Measurements from ENCODE around the gene EHD4.
A peak's percentile ranks its signal among the peaks of the same experiment; 100 is the strongest.

The EHD4 gene

DNA sequence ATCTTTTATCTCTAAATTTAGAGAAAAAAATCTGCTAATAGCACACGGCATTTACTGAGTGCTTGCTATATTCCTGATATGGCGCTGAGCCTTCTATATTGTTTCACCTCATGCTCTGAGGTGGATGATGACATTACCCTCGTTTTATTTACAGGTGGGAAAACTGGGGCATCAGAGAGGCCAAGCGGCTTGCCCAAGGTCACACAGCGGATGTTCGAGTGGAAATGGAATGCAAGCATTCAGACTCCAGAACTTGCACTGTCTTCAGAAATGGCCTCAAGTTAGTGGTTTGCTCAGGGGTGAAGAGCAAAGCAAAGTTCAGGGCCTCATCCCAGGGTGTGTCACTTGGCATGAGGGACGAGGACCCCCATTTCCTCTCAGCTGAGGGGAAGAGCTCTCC lies 17.3 kb downstream of the EHD4 start:
- Histone ChIP-seq H3K27ac (ENCODE audit: low read depth, low read length, severe bottlenecking) (no peak overlapping the region), H3K36me3 (ENCODE audit: control insufficient read depth, insufficient read depth, low read length) (peaks cover 39% of the 10 kb centered on the region), H3K4me1 (ENCODE audit: control insufficient read depth, insufficient read depth, low read length, poor library complexity, severe bottlenecking) (peaks cover 48% of the 10 kb centered on the region), H3K9me3 (ENCODE audit: control insufficient read depth, low read length) (no peaks in the 10 kb centered on the region), H3K4me3 (ENCODE audit: extremely low read depth, insufficient read depth, low read length, poor library complexity, severe bottlenecking) (no peak overlapping the region)
- 89 to 96% methylated on average over 6 to 7 of the region's 7 CpGs for WGBS, 2 experiments (ENCODE audit: insufficient coverage in 2 of 2)

DNA sequence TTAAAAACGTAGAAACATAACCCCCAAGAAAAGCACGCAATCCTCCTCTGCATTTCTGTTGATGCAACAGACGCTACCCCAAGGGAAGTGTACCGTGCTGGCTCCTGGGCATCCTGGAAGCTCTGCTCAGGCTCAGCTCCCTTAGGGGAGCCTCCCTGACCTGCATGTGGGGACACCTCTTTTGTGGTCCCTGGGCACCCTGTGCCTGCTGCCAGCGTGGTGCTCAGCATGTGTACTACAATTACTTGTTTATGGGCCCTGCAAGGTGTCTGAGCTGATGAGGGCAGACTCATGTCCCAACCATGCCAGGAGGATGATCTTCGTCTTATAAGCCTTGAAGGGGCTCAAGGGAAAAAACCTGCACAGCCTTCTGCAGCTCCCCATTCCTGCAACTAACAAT lies 18.3 kb downstream of the EHD4 start:
- Histone ChIP-seq H3K27ac (ENCODE audit: low read depth, low read length, severe bottlenecking) (no peak overlapping the region), H3K4me1 (ENCODE audit: control insufficient read depth, insufficient read depth, low read length, poor library complexity, severe bottlenecking) (peaks cover 55% of the 10 kb centered on the region), H3K36me3 (ENCODE audit: control insufficient read depth, insufficient read depth, low read length) (peaks cover 39% of the 10 kb centered on the region), H3K4me3 (ENCODE audit: extremely low read depth, insufficient read depth, low read length, poor library complexity, severe bottlenecking) (no peak overlapping the region), H3K9me3 (ENCODE audit: control insufficient read depth, low read length) (no peaks in the 10 kb centered on the region)
- 95 to 97% methylated on average over 6 of the region's 6 CpGs for WGBS, 2 experiments (ENCODE audit: insufficient coverage in 2 of 2)

DNA sequence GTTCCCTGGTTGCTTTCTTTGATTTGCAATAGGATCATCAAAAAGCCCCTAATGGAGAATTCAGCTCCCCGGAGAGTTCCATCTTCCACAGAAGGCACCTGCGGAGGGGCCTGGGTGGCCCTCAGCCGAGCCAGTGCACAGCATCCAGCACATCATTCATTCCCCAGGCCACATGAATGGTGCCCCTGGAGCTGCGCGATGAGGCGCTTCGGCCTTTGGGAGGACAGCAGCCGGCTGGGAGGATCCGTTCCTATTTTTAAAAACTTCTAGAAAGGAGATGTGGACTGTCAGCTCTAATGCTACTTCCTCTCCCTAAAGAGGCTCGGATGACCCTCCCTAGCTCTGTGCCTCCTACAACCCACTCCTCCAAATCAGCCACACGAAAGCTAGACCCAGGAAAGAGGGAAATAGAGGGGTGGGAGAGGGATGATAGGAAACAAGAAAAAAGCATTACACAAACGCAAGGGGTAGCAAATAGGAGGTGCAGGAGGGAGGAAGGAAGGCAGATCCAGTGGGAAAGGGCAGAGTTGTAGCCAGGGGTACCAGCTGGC lies 20.3 kb downstream of the EHD4 start:
- peaks cover 4% of the 10 kb centered on the region for H3K9me3 ChIP-seq (ENCODE audit: control insufficient read depth, low read length)
- no peak overlapping the region for H3K4me3 ChIP-seq (ENCODE audit: extremely low read depth, insufficient read depth, low read length, poor library complexity, severe bottlenecking)
- H3K4me1 ChIP-seq (ENCODE audit: control insufficient read depth, insufficient read depth, low read length, poor library complexity, severe bottlenecking), result peaks cover 50% of the 10 kb centered on the region
- H3K27ac ChIP-seq (ENCODE audit: low read depth, low read length, severe bottlenecking), result no peak overlapping the region
- H3K36me3 ChIP-seq (ENCODE audit: control insufficient read depth, insufficient read depth, low read length), result peaks cover 45% of the 10 kb centered on the region
- 94 to 97% methylated on average over 5 to 7 of the region's 12 CpGs for WGBS, 2 experiments (ENCODE audit: insufficient coverage in 2 of 2)

GRCh38 chr15:41951571-41951970 lies 20.8 kb downstream of the EHD4 start:
- Histone ChIP-seq H3K9me3 (ENCODE audit: control insufficient read depth, low read length) (peaks cover 4% of the 10 kb centered on the region), H3K27ac (ENCODE audit: low read depth, low read length, severe bottlenecking) (no peak overlapping the region), H3K4me3 (ENCODE audit: extremely low read depth, insufficient read depth, low read length, poor library complexity, severe bottlenecking) (no peak overlapping the region), H3K4me1 (ENCODE audit: control insufficient read depth, insufficient read depth, low read length, poor library complexity, severe bottlenecking) (peaks cover 50% of the 10 kb centered on the region), H3K36me3 (ENCODE audit: control insufficient read depth, insufficient read depth, low read length) (peaks cover 45% of the 10 kb centered on the region)
- WGBS, 2 experiments (ENCODE audit: insufficient coverage in 2 of 2), result 0% methylated on average over 1 of the region's 2 CpGs

DNA sequence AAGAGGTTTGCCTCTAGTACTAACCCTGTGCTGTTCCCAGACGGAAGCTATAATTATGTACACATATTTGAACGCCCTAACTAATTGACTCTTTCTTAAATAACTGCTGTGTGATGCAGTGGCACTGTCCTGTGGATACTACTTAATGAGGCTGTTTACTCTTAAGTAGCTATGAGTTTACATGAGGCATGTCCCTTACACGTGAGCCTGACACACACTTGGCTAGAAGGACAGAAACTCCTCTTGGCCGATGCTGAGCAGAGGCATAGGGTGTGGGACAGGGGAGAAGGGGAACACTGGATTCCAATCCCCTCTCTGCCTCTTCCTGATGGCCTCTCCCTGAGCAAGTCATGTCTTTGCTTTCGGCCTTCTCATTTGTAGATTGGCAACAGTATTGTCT lies 21.9 kb downstream of the EHD4 start:
- Histone ChIP-seq H3K4me3 (ENCODE audit: extremely low read depth, insufficient read depth, low read length, poor library complexity, severe bottlenecking) (no peak overlapping the region), H3K9me3 (ENCODE audit: control insufficient read depth, low read length) (peaks cover 4% of the 10 kb centered on the region), H3K36me3 (ENCODE audit: control insufficient read depth, insufficient read depth, low read length) (peaks cover 45% of the 10 kb centered on the region), H3K27ac (ENCODE audit: low read depth, low read length, severe bottlenecking) (peak overlapping the region; percentile 79), H3K4me1 (ENCODE audit: control insufficient read depth, insufficient read depth, low read length, poor library complexity, severe bottlenecking) (peaks cover 50% of the 10 kb centered on the region)
- WGBS, 2 experiments (ENCODE audit: insufficient coverage in 2 of 2), result 75 to 82% methylated on average over 2 to 4 of the region's 5 CpGs

GRCh38 chr15:41950127-41950483 lies 22.3 kb downstream of the EHD4 start:
- Histone ChIP-seq H3K4me3 (ENCODE audit: extremely low read depth, insufficient read depth, low read length, poor library complexity, severe bottlenecking) (no peak overlapping the region), H3K27ac (ENCODE audit: low read depth, low read length, severe bottlenecking) (peak overlapping the region; percentile 79)

DNA sequence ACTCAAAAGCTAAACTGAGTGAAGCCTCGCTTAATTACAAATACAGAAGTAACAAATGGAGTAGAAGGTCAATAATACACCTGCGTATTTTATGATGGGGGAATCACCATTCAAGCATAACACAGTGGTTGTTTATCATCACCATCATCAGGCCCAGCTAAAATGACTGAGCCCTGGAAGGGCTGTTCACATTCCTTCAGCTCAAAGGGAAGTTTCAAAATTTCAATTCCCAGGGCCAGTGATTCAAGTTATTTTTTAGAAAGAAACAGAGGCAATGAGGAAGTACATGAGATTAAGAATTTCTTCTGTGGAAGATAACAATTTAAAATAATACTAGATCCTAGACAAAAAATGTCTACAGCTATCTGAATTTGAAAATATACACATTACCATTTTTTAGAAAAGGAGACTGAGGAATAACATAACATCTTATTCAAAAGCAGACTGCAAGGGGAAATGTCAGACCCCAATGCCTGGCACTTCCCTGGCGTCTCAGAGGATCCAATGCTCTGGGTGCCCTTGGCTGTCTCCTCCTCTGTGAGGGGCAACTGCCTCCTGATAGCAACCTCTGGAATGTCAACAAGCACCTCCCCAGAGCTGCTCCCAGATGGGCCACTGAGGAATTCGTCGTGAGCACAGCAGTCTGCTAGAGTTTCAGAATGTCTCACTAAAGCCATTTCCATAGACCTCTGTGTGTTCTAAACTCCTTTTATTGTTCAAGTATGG lies 22.8 kb downstream of the EHD4 start:
- Histone ChIP-seq H3K4me1 (ENCODE audit: control insufficient read depth, insufficient read depth, low read length, poor library complexity, severe bottlenecking) (peaks cover 56% of the 10 kb centered on the region), H3K4me3 (ENCODE audit: extremely low read depth, insufficient read depth, low read length, poor library complexity, severe bottlenecking) (no peak overlapping the region), H3K27ac (ENCODE audit: low read depth, low read length, severe bottlenecking) (peak overlapping the region; percentile 79), H3K36me3 (ENCODE audit: control insufficient read depth, insufficient read depth, low read length) (peaks cover 45% of the 10 kb centered on the region), H3K9me3 (ENCODE audit: control insufficient read depth, low read length) (peaks cover 4% of the 10 kb centered on the region)
- 46 to 80% methylated on average over 1 to 3 of the region's 5 CpGs for WGBS, 2 experiments (ENCODE audit: insufficient coverage in 2 of 2)

More at GRCh38 chr15:41950127-41950483, 22.3 kb downstream of the EHD4 start:
- Histone ChIP-seq H3K36me3 (ENCODE audit: control insufficient read depth, insufficient read depth, low read length) (peaks cover 45% of the 10 kb centered on the region), H3K9me3 (ENCODE audit: control insufficient read depth, low read length) (peaks cover 4% of the 10 kb centered on the region), H3K4me1 (ENCODE audit: control insufficient read depth, insufficient read depth, low read length, poor library complexity, severe bottlenecking) (peaks cover 50% of the 10 kb centered on the region)
- WGBS, 2 experiments (ENCODE audit: insufficient coverage in 2 of 2), result 92 to 94% methylated on average over 2 of the region's 4 CpGs

DNA sequence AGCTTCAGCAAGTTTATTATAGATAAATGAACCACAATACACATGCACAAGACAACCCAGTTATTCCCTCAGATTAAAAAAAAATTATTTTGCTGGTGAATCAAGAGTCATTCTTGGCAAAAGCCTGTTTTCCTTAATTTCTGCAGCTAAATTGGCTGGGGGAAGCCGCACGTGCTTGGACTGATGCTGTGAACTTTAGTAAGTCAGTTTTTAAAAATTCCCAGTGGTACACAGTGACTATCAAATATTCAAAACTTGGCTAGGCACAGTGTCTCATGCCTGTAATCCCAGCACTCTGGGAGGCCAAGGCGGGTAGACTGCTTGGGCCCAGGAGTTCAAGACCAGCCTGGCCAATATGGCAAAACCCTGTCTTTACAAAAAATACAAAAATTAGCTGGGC lies 23.9 kb downstream of the EHD4 start:
- H3K36me3 ChIP-seq (ENCODE audit: control insufficient read depth, insufficient read depth, low read length), result peaks cover 37% of the 10 kb centered on the region
- no peak overlapping the region for H3K4me3 ChIP-seq (ENCODE audit: extremely low read depth, insufficient read depth, low read length, poor library complexity, severe bottlenecking)
- peaks cover 4% of the 10 kb centered on the region for H3K9me3 ChIP-seq (ENCODE audit: control insufficient read depth, low read length)
- H3K4me1 ChIP-seq (ENCODE audit: control insufficient read depth, insufficient read depth, low read length, poor library complexity, severe bottlenecking), result peaks cover 65% of the 10 kb centered on the region
- no peak overlapping the region for H3K27ac ChIP-seq (ENCODE audit: low read depth, low read length, severe bottlenecking)
- WGBS, 2 experiments (ENCODE audit: insufficient coverage in 2 of 2), result 88 to 100% methylated on average over 3 of the region's 3 CpGs

GRCh38 chr15:41946970-41947369 lies 25.4 kb downstream of the EHD4 start:
- 100% methylated on average over 1 of the region's 2 CpGs; no CpG with 5 or more reads in 1 of the 2 experiments for WGBS, 2 experiments (ENCODE audit: insufficient coverage in 2 of 2)
- Histone ChIP-seq H3K4me3 (ENCODE audit: extremely low read depth, insufficient read depth, low read length, poor library complexity, severe bottlenecking) (no peak overlapping the region), H3K9me3 (ENCODE audit: control insufficient read depth, low read length) (peaks cover 4% of the 10 kb centered on the region), H3K27ac (ENCODE audit: low read depth, low read length, severe bottlenecking) (no peak overlapping the region), H3K4me1 (ENCODE audit: control insufficient read depth, insufficient read depth, low read length, poor library complexity, severe bottlenecking) (peaks cover 76% of the 10 kb centered on the region), H3K36me3 (ENCODE audit: control insufficient read depth, insufficient read depth, low read length) (peaks cover 31% of the 10 kb centered on the region)

- H3K27ac ChIP-seq (ENCODE audit: low read depth, low read length, severe bottlenecking), result peak overlapping the region; percentile 99
These were observed 26.6 kb downstream of the EHD4 start for GRCh38 chr15:41945731-41946130.

DNA sequence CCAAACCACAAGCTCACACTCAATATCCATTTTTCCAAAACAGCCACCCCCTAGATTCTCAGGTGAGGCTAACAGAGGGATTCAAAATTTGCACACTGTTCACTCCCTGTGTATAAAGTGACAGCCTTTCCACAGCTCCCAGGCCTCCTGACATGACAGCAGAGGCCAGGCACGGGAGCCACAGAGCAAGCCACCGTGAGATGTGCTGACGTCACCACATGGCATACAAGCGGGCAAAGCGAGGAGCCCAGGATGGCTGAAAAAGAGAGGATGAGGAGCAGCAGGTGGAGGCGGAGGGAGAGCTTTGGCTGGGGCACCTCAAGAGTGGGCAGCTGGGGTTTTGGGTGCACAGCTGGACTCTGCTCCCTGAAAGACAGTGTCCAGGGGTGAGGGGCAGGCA lies 27.1 kb downstream of the EHD4 start:
- Histone ChIP-seq H3K9me3 (ENCODE audit: control insufficient read depth, low read length) (peaks cover 4% of the 10 kb centered on the region), H3K36me3 (ENCODE audit: control insufficient read depth, insufficient read depth, low read length) (peaks cover 31% of the 10 kb centered on the region), H3K27ac (ENCODE audit: low read depth, low read length, severe bottlenecking) (peak overlapping the region; percentile 99), H3K4me1 (ENCODE audit: control insufficient read depth, insufficient read depth, low read length, poor library complexity, severe bottlenecking) (peaks cover 84% of the 10 kb centered on the region), H3K4me3 (ENCODE audit: extremely low read depth, insufficient read depth, low read length, poor library complexity, severe bottlenecking) (no peak overlapping the region)
- WGBS, 2 experiments (ENCODE audit: insufficient coverage in 2 of 2), result 89 to 95% methylated on average over 6 of the region's 6 CpGs

More at GRCh38 chr15:41945731-41946130, 26.6 kb downstream of the EHD4 start:
- Histone ChIP-seq H3K4me3 (ENCODE audit: extremely low read depth, insufficient read depth, low read length, poor library complexity, severe bottlenecking) (no peak overlapping the region), H3K9me3 (ENCODE audit: control insufficient read depth, low read length) (peaks cover 4% of the 10 kb centered on the region), H3K4me1 (ENCODE audit: control insufficient read depth, insufficient read depth, low read length, poor library complexity, severe bottlenecking) (peaks cover 85% of the 10 kb centered on the region), H3K36me3 (ENCODE audit: control insufficient read depth, insufficient read depth, low read length) (peaks cover 30% of the 10 kb centered on the region)
- WGBS, 2 experiments (ENCODE audit: insufficient coverage in 2 of 2), result 89 to 94% methylated on average over 10 to 11 of the region's 11 CpGs

Measured in mesodermal cell (in vitro differentiated cells).